A549 (cell line): ENCODE measurements around the gene BAIAP2L1.

ENCODE experiments used
- CHD2 ChIP-seq: fragments of 150-350 bp; IDR thresholded peaks from 2 replicates; pipeline ENCODE4 v1.6.1; 2014; ENCODE audit warnings: low read length; ENCODE audit not compliant: partially characterized antibody
- EP300 ChIP-seq, 2 experiments: fragments of >200 bp; sonication (Bioruptor Twin); formaldehyde crosslinking; IDR thresholded peaks; 2 replicates in 1 of 2; 3 replicates in 1 of 2; pipeline ENCODE4 v1.6.1; 2016 to 2017
- ESRRA ChIP-seq: fragments of 150-350 bp; IDR thresholded peaks from 2 replicates; pipeline ENCODE4 v1.6.1; 2014; ENCODE audit warnings: mild to moderate bottlenecking, low read length, borderline replicate concordance
- GATA3 ChIP-seq: IDR thresholded peaks from 2 replicates; pipeline ENCODE4 v1.6.1; 2012; ENCODE audit warnings: borderline replicate concordance
- HDAC2 ChIP-seq: fragments of 200-600 bp; sonication (generic); IDR thresholded peaks from 2 replicates; pipeline ENCODE4 v1.6.1; 2016
- HOXB5 ChIP-seq: fragments of 250-450 bp; sonication (Bioruptor Pico); IDR thresholded peaks from 2 replicates; pipeline ENCODE4 v1.5.0; 2020; ENCODE audit warnings: mild to moderate bottlenecking, moderate library complexity
- KDM5A ChIP-seq: fragments of 200-600 bp; sonication (generic); IDR thresholded peaks from 2 replicates; pipeline ENCODE4 v1.6.1; 2016; ENCODE audit warnings: antibody characterized with exemption, mild to moderate bottlenecking
- NFE2L2 ChIP-seq: fragments of 150-350 bp; conservative IDR thresholded peaks from 2 replicates; pipeline ENCODE4 v1.6.1; 2014; ENCODE audit warnings: low read length
- POLR2A ChIP-seq: IDR thresholded peaks from 2 replicates; pipeline ENCODE4 v1.6.1; 2012; ENCODE audit warnings: mild to moderate bottlenecking, low read length
- SREBF2 ChIP-seq: fragments of 450-650 bp; IDR thresholded peaks from 2 replicates; pipeline ENCODE4 v1.6.1; 2014; ENCODE audit warnings: mild to moderate bottlenecking, moderate library complexity
- TF ChIP-seq, protein P1 (sequence below): fragments of >200 bp; sonication (Bioruptor Twin); formaldehyde crosslinking; IDR thresholded peaks from 3 replicates; pipeline ENCODE4 v1.5.1; 2016
- TF ChIP-seq, protein P2 (sequence below): fragments of 200-600 bp; sonication (generic); IDR thresholded peaks from 2 replicates; pipeline ENCODE4 v1.6.1; 2016; ENCODE audit warnings: antibody characterized with exemption, mild to moderate bottlenecking, moderate library complexity
- TF ChIP-seq, protein P3 (sequence below): fragments of 450-650 bp; IDR thresholded peaks from 2 replicates; pipeline ENCODE4 v1.6.1; 2014; ENCODE audit warnings: antibody characterized with exemption
- TF ChIP-seq, protein P4 (sequence below): fragments of >200 bp; sonication (Bioruptor Twin); formaldehyde crosslinking; IDR thresholded peaks from 3 replicates; pipeline ENCODE4 v1.6.1; 2016

DNA sequence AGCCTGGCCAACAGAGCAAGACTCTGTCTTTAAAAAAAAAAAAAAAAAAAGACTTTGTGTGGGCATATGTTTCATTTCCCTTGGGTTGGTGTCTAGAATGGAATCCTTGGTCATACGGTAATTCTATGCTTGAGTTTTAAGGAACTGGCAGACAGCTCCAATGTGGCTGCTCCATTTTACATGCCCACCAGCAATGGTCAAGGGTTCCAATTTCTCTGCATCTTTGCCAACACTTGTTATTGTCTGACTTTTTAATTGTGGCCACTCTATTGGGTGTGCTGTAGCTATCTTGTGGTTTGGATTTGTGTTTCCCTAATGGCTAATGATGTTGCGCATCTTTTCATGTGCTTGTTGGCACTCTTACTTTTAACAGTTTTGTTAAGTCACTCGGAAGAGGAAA lies 61.8 kb downstream of the BAIAP2L1 start:
- TF ChIP-seq, protein P1, sequence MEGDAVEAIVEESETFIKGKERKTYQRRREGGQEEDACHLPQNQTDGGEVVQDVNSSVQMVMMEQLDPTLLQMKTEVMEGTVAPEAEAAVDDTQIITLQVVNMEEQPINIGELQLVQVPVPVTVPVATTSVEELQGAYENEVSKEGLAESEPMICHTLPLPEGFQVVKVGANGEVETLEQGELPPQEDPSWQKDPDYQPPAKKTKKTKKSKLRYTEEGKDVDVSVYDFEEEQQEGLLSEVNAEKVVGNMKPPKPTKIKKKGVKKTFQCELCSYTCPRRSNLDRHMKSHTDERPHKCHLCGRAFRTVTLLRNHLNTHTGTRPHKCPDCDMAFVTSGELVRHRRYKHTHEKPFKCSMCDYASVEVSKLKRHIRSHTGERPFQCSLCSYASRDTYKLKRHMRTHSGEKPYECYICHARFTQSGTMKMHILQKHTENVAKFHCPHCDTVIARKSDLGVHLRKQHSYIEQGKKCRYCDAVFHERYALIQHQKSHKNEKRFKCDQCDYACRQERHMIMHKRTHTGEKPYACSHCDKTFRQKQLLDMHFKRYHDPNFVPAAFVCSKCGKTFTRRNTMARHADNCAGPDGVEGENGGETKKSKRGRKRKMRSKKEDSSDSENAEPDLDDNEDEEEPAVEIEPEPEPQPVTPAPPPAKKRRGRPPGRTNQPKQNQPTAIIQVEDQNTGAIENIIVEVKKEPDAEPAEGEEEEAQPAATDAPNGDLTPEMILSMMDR, result no peak
- TF ChIP-seq POLR2A (no peak), NFE2L2 (no peak), ESRRA (no peak), GATA3 (no peak), EP300 (IDR thresholded peaks at IDR 0.05) (no peak), CHD2 (no peak), HOXB5 (CRISPR knock-in tag) (no peak), HDAC2 (no peak), SREBF2 (no peak), KDM5A (no peak)
- TF ChIP-seq, protein P2, sequence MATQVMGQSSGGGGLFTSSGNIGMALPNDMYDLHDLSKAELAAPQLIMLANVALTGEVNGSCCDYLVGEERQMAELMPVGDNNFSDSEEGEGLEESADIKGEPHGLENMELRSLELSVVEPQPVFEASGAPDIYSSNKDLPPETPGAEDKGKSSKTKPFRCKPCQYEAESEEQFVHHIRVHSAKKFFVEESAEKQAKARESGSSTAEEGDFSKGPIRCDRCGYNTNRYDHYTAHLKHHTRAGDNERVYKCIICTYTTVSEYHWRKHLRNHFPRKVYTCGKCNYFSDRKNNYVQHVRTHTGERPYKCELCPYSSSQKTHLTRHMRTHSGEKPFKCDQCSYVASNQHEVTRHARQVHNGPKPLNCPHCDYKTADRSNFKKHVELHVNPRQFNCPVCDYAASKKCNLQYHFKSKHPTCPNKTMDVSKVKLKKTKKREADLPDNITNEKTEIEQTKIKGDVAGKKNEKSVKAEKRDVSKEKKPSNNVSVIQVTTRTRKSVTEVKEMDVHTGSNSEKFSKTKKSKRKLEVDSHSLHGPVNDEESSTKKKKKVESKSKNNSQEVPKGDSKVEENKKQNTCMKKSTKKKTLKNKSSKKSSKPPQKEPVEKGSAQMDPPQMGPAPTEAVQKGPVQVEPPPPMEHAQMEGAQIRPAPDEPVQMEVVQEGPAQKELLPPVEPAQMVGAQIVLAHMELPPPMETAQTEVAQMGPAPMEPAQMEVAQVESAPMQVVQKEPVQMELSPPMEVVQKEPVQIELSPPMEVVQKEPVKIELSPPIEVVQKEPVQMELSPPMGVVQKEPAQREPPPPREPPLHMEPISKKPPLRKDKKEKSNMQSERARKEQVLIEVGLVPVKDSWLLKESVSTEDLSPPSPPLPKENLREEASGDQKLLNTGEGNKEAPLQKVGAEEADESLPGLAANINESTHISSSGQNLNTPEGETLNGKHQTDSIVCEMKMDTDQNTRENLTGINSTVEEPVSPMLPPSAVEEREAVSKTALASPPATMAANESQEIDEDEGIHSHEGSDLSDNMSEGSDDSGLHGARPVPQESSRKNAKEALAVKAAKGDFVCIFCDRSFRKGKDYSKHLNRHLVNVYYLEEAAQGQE, result no peak
- TF ChIP-seq, protein P3, sequence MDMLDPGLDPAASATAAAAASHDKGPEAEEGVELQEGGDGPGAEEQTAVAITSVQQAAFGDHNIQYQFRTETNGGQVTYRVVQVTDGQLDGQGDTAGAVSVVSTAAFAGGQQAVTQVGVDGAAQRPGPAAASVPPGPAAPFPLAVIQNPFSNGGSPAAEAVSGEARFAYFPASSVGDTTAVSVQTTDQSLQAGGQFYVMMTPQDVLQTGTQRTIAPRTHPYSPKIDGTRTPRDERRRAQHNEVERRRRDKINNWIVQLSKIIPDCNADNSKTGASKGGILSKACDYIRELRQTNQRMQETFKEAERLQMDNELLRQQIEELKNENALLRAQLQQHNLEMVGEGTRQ, result no peak
- TF ChIP-seq, protein P4, sequence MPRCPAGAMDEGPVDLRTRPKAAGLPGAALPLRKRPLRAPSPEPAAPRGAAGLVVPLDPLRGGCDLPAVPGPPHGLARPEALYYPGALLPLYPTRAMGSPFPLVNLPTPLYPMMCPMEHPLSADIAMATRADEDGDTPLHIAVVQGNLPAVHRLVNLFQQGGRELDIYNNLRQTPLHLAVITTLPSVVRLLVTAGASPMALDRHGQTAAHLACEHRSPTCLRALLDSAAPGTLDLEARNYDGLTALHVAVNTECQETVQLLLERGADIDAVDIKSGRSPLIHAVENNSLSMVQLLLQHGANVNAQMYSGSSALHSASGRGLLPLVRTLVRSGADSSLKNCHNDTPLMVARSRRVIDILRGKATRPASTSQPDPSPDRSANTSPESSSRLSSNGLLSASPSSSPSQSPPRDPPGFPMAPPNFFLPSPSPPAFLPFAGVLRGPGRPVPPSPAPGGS, result no peak
